GM23338 (cell line): ENCODE results near the gene CD48. TPM values are rescaled to one million over a fixed set of nuclear protein-coding genes. Genes with fewer than 3 reads are reported as not detected.

ENCODE experiments used
- ATAC-seq: fragments of 200-7000 bp; cut with Tn5 transposase; 3 replicates; pipeline ENCODE4 v1.9.1; 2020
- DNase-seq: peaks from one replicate; pipeline ENCODE4 v3.0.0-alpha.2; 2015; ENCODE audit warnings: low spot score
- H2AFZ ChIP-seq: fragments of 200-600 bp; sonication (generic); 2 replicates; pipeline ENCODE4 v1.8.0; 2016; ENCODE audit warnings: antibody characterized with exemption, mild to moderate bottlenecking, moderate library complexity
- H3F3A ChIP-seq: fragments of 200-600 bp; sonication (generic); replicated peaks from 2 replicates; pipeline ENCODE4 v1.8.0; 2017; ENCODE audit warnings: antibody characterized with exemption, mixed run types, low read depth
- H3K27ac ChIP-seq: fragments of 200-600 bp; sonication (generic); 2 replicates; pipeline ENCODE4 v1.6.1; 2016; ENCODE audit warnings: low read depth
- H3K27me3 ChIP-seq: fragments of 200-600 bp; sonication (generic); 2 replicates; pipeline ENCODE4 v1.8.0; 2016; ENCODE audit warnings: mild to moderate bottlenecking, mixed run types, moderate library complexity; ENCODE audit not compliant: insufficient read depth
- H3K36me3 ChIP-seq: fragments of 200-600 bp; sonication (generic); 2 replicates; pipeline ENCODE4 v1.8.0; 2016; ENCODE audit warnings: mild to moderate bottlenecking; ENCODE audit not compliant: insufficient read depth
- H3K4me1 ChIP-seq: fragments of 200-600 bp; sonication (generic); 2 replicates; pipeline ENCODE4 v1.8.0; 2016; ENCODE audit warnings: mild to moderate bottlenecking, moderate library complexity; ENCODE audit not compliant: insufficient read depth
- H3K4me2 ChIP-seq: fragments of 200-600 bp; sonication (generic); 2 replicates; pipeline ENCODE4 v1.7.1; 2017; ENCODE audit warnings: mixed run types
- H3K4me3 ChIP-seq: fragments of 200-600 bp; sonication (generic); 2 replicates; pipeline ENCODE4 v1.6.1; 2016; ENCODE audit warnings: mixed run types
- H3K79me2 ChIP-seq: fragments of 200-600 bp; sonication (generic); replicated peaks from 2 replicates; pipeline ENCODE4 v1.8.0; 2017; ENCODE audit warnings: mild to moderate bottlenecking; ENCODE audit not compliant: insufficient read depth
- H3K9me2 ChIP-seq: fragments of 200-600 bp; sonication (generic); 2 replicates; pipeline ENCODE4 v1.8.0; 2017; ENCODE audit not compliant: insufficient read depth
- H4K20me1 ChIP-seq: fragments of 200-600 bp; sonication (generic); replicated peaks from 2 replicates; pipeline ENCODE4 v1.8.0; 2017; ENCODE audit warnings: mild to moderate bottlenecking; ENCODE audit not compliant: insufficient read depth
- H3K27ac Mint-ChIP-seq: 2 replicates; pipeline ENCODE4 v1.8.0; 2020; ENCODE audit warnings: inconsistent platforms, mild to moderate bottlenecking, moderate library complexity, mixed read lengths
- H3K27me3 Mint-ChIP-seq: 3 replicates; pipeline ENCODE4 v1.8.0; 2022; ENCODE audit warnings: low read depth, mild to moderate bottlenecking, moderate library complexity, mixed read lengths, inconsistent platforms; ENCODE audit not compliant: insufficient read depth, poor library complexity
- H3K36me3 Mint-ChIP-seq: 3 replicates; pipeline ENCODE4 v1.8.0; 2021; ENCODE audit warnings: low read depth, mild to moderate bottlenecking, inconsistent platforms, moderate library complexity, mixed read lengths
- H3K4me1 Mint-ChIP-seq: 3 replicates; pipeline ENCODE4 v1.8.0; 2020; ENCODE audit warnings: mild to moderate bottlenecking, inconsistent platforms, mixed read lengths
- H3K4me3 Mint-ChIP-seq: 3 replicates; pipeline ENCODE4 v1.8.0; 2021; ENCODE audit warnings: moderate library complexity, mild to moderate bottlenecking, inconsistent platforms, mixed read lengths
- H3K9me3 Mint-ChIP-seq: 3 replicates; pipeline ENCODE4 v1.8.0; 2020; ENCODE audit warnings: moderate library complexity, mild to moderate bottlenecking, inconsistent platforms, mixed read lengths
- CREB1 ChIP-seq: fragments of 250-450 bp; sonication (Bioruptor Pico); IDR thresholded peaks from 2 replicates; pipeline ENCODE4 v1.5.0; 2020; ENCODE audit warnings: low read depth, mild to moderate bottlenecking, moderate library complexity
- CTCF ChIP-seq, 2 experiments: fragments of 200-600 bp in 1 of 2; sonication (generic) in 1 of 2; conservative IDR thresholded peaks; 2 replicates each; pipeline versions ENCODE4 v1.5.1 to v1.6.1; 2016 to 2017; ENCODE audit warnings: antibody characterized with exemption in 2 of 2, low read depth in 2 of 2, mild to moderate bottlenecking in 2 of 2, moderate library complexity in 1 of 2
- ETS1 ChIP-seq: IDR thresholded peaks from 2 replicates; pipeline ENCODE4 v1.6.1; 2016; ENCODE audit warnings: antibody characterized with exemption
- EZH2 ChIP-seq: fragments of 200-600 bp; sonication (generic); IDR thresholded peaks from one replicate; pipeline ENCODE4 v1.8.0; 2017; ENCODE audit warnings: antibody characterized with exemption, mild to moderate bottlenecking, low read depth; ENCODE audit not compliant: unreplicated experiment
- EZH2phosphoT487 ChIP-seq: fragments of 200-600 bp; sonication (generic); IDR thresholded peaks from one replicate; pipeline ENCODE4 v1.8.1; 2018; ENCODE audit warnings: antibody characterized with exemption; ENCODE audit not compliant: unreplicated experiment
- JUNB ChIP-seq: IDR thresholded peaks from one replicate; pipeline ENCODE4 v1.6.1; 2016; ENCODE audit warnings: antibody characterized with exemption; ENCODE audit not compliant: unreplicated experiment
- NANOG ChIP-seq: IDR thresholded peaks from 2 replicates; pipeline ENCODE4 v1.6.1; 2016; ENCODE audit warnings: antibody characterized with exemption, borderline replicate concordance
- POLR2AphosphoS5 ChIP-seq: IDR thresholded peaks from 2 replicates; pipeline ENCODE4 v1.6.1; 2016; ENCODE audit warnings: antibody characterized with exemption, low read depth
- REST ChIP-seq: IDR thresholded peaks from one replicate; pipeline ENCODE4 v1.6.1; 2018; ENCODE audit warnings: antibody characterized with exemption; ENCODE audit not compliant: unreplicated experiment
- STAT1 ChIP-seq: IDR thresholded peaks from one replicate; pipeline ENCODE4 v1.6.1; 2016; ENCODE audit warnings: antibody characterized with exemption; ENCODE audit not compliant: unreplicated experiment
- ZNF114 ChIP-seq: fragments of 250-450 bp; sonication (Bioruptor Pico); IDR thresholded peaks from 2 replicates; pipeline ENCODE4 v1.5.0; 2020; ENCODE audit warnings: mild to moderate bottlenecking, moderate library complexity
- ZNF462 ChIP-seq: fragments of 250-450 bp; sonication (Bioruptor Pico); IDR thresholded peaks from 2 replicates; pipeline ENCODE4 v1.5.0; 2020; ENCODE audit warnings: mild to moderate bottlenecking, moderate library complexity
- polyA plus RNA-seq: library from polyadenylated mRNA; unstranded; fragments of >200 nt; fragmentation: Nextera tagmentation; extraction: Ambion mirVana; gene quantifications from 2 replicates; pipeline ENCODE4 v1.2.1, GENCODE V29; 2016
- total RNA-seq: library from RNA; depleted of rRNA; stranded (reverse); fragments of >200 nt; shearing (Covaris generic); gene quantifications from 2 replicates; pipeline ENCODE4 v1.2.3, GENCODE V29; 2014

Gene CD48
- total and polyA plus RNA-seq, 2 experiments from 2014 or later: 0.34 to 0.45 TPM

GRCh38 chr1:160761046-160761445 lies 49.4 kb upstream of the CD48 start:
- no peaks in the 10 kb centered on the region for H3K79me2 ChIP-seq
- H3K27ac Mint-ChIP-seq: no peak overlapping the region
- H3K27ac ChIP-seq: no peak overlapping the region
- no peak for ATAC-seq
- no peaks in the 10 kb centered on the region for H3K27me3 Mint-ChIP-seq
- H4K20me1 ChIP-seq: no peaks in the 10 kb centered on the region
- no peak for DNase-seq
- TF ChIP-seq STAT1: no peak
- TF ChIP-seq POLR2AphosphoS5: no peak
- no peak for TF ChIP-seq ETS1
- TF ChIP-seq CREB1: no peak
- TF ChIP-seq ZNF462 (CRISPR knock-in tag): no peak
- TF ChIP-seq NANOG: no peak
- TF ChIP-seq EZH2phosphoT487: no peak
- TF ChIP-seq JUNB: no peak
- TF ChIP-seq ZNF114 (CRISPR knock-in tag): no peak
- TF ChIP-seq CTCF (conservative IDR thresholded peaks at IDR 0.05; ENCODE audit: low read depth in 2 of 2): no peak
- TF ChIP-seq REST: no peak
- no peak for TF ChIP-seq EZH2
- H3K4me3 ChIP-seq: no peak overlapping the region
- no peaks in the 10 kb centered on the region for H3K27me3 ChIP-seq
- no peaks in the 10 kb centered on the region for H3K36me3 ChIP-seq
- no peak overlapping the region for H2AFZ ChIP-seq
- H3K4me1 ChIP-seq: no peaks in the 10 kb centered on the region
- H3F3A ChIP-seq: no peaks in the 10 kb centered on the region
- no peaks in the 10 kb centered on the region for H3K36me3 Mint-ChIP-seq
- peaks cover 15% of the 10 kb centered on the region; the same call in 1 of the 2 replicates for H3K9me2 ChIP-seq
- no peaks in the 10 kb centered on the region for H3K9me3 Mint-ChIP-seq
- no peaks in the 10 kb centered on the region for H3K4me1 Mint-ChIP-seq
- H3K4me2 ChIP-seq: no peak overlapping the region
- H3K4me3 Mint-ChIP-seq: no peak overlapping the region
